HL-60 (cell line): ENCODE data around the gene ZNF253.
"Not testable (repeated sequence)": the region's sequence is repeated elsewhere in the genome, so short reads cannot be mapped to it uniquely, and the experiment has no call there.

Experiments used
- GABPA ChIP-seq: IDR thresholded peaks from 2 replicates; pipeline ENCODE4 v1.6.1; 2012; ENCODE audit warnings: low read depth
- TF ChIP-seq, protein P1 (sequence below): IDR thresholded peaks from one replicate; pipeline ENCODE4 v1.5.1; 2011; ENCODE audit warnings: low read length, control low read depth, inconsistent platforms; ENCODE audit not compliant: insufficient read depth

- not testable (repeated sequence) for TF ChIP-seq GABPA
- TF ChIP-seq, protein P1, sequence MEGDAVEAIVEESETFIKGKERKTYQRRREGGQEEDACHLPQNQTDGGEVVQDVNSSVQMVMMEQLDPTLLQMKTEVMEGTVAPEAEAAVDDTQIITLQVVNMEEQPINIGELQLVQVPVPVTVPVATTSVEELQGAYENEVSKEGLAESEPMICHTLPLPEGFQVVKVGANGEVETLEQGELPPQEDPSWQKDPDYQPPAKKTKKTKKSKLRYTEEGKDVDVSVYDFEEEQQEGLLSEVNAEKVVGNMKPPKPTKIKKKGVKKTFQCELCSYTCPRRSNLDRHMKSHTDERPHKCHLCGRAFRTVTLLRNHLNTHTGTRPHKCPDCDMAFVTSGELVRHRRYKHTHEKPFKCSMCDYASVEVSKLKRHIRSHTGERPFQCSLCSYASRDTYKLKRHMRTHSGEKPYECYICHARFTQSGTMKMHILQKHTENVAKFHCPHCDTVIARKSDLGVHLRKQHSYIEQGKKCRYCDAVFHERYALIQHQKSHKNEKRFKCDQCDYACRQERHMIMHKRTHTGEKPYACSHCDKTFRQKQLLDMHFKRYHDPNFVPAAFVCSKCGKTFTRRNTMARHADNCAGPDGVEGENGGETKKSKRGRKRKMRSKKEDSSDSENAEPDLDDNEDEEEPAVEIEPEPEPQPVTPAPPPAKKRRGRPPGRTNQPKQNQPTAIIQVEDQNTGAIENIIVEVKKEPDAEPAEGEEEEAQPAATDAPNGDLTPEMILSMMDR, result not testable (repeated sequence)
These were observed 4.4 kb downstream of the ZNF253 start for GRCh38 chr19:19870086-19870485.
